HG03571 (cell line): ENCODE results near the gene SNAPC4.
"Not testable (repeated sequence)": the region's sequence is repeated elsewhere in the genome, so short reads cannot be mapped to it uniquely, and the experiment has no call there.

Experiments
- ATAC-seq: cut with Tn5 transposase; IDR thresholded peaks from one replicate; pipeline ENCODE4 v1.9.1; 2021; ENCODE audit not compliant: unreplicated experiment

Gene SNAPC4

DNA sequence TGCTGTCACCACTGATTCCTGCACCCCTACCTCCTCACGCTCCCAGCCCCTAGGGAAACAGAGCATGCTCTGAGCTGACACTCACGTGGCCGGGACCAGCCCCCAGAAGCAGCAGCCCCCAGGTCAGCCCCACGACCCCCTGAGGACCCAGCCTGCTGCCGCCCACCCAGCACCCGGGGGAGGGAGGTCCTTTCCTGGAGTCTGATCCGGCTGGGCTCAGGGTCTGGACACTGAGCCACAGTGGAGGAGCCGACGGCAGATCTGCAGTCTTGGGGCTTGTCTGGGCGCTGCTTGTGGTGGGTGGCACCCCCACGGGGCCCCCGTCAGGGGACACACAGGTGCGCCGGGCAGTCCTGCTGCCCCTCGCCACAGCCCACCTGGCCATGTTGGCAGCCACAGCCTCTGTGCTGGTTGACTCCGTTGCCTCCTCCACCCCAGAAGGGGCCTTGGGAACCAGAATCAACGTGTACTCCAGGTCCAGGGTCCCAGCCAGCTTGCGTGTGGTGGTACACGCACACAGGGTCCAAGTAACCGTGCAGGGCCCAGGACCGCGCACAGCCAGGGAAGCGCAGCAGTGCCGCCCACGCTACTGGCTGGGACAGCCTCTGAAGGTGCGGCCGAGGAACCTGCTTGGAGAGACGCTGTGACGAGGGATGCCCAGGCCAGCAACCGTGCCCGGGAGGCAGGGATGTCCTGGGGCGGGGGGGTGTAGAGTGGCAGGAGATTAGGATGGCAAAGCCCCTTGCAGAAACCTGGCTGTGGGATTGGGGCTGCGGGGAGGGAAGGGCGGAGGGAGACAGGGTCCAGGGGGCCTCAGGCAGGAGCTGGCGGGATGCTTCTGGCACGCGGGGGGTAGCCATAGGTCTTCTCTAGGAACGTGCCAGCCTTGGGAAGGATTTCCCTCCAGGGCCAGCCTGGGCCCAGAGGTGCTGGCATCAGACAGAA lies 39.9 kb downstream of the SNAPC4 start:
- no peak for ATAC-seq

GRCh38 chr9:136358888-136359287 lies 41.1 kb downstream of the SNAPC4 start:
- ATAC-seq, result no peak

GRCh38 chr9:136358016-136358415 lies 42.0 kb downstream of the SNAPC4 start:
- ATAC-seq, result no peak

- no peak for ATAC-seq
These were observed 42.7 kb downstream of the SNAPC4 start for GRCh38 chr9:136357202-136357725.

- ATAC-seq, result no peak
These were observed 44.1 kb downstream of the SNAPC4 start for GRCh38 chr9:136355616-136356557.

GRCh38 chr9:136354592-136355085 lies 45.3 kb downstream of the SNAPC4 start:
- ATAC-seq, result no peak

GRCh38 chr9:136353757-136354488 lies 46.0 kb downstream of the SNAPC4 start:
- ATAC-seq, result no peak

DNA sequence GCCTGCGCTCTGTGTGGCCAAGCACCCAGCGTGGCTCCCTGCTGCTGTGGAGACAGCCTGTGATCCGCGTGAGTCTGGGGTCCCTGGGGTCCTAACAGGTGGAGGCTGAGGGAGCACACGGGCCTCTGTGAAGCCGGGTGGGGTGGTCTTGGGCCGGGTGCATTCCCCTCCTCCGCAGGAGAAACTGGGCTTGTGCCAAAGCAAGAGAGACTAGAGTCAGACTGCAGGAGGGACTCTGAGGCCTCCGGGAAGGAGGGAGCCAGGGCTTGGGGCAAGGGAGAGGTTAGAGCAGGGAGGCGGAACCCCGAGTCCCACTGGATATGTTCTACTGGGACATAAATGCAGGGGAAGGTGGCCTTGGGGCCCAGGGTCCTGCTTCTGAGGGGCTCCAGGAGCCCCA lies 46.9 kb downstream of the SNAPC4 start:
- ATAC-seq, result no peak

DNA sequence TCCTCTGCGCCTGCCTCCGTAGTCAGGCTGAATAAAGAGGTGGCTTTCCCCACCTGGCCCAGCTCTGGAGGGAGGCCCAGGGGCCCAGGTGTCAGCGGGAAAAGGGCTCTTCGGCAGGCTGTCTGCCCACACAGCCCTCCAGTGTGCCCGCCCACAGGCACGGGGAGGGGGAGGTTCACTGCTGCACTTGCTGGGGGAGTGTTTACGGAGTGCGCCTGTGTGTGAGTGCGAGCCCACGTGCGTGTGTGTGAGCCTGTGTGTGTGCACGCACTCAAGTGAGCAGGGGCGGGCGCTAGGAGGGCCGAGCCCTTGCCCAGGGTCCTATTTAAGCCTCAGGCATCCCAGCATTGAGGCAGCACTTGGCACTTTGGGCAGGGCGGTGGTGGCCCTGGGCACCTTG lies 47.3 kb downstream of the SNAPC4 start:
- no peak for ATAC-seq

- not testable (repeated sequence) for ATAC-seq
These were observed 48.1 kb downstream of the SNAPC4 start for GRCh38 chr9:136351868-136352267.

- ATAC-seq, result no peak
These were observed 48.6 kb downstream of the SNAPC4 start for GRCh38 chr9:136351252-136351800.
